Cerebellar cortex (tissue), 1 donor: Measurements from ENCODE around the gene ARPC1A.
"Not testable (repeated sequence)": the region's sequence is repeated elsewhere in the genome, so short reads cannot be mapped to it uniquely, and the experiment has no call there.

Source experiments
- DNase-seq: peaks from one replicate; pipeline ENCODE4 v3.0.0-alpha.2; 2015; ENCODE audit warnings: low spot score

ARPC1A gene

GRCh38 chr7:99371376-99371920, 45.8 kb downstream of the ARPC1A start:
- DNase-seq, result no peak

GRCh38 chr7:99372275-99373090, 46.8 kb downstream of the ARPC1A start:
- DNase-seq, result peak; percentile 24

- no peak for DNase-seq
These were observed 47.7 kb downstream of the ARPC1A start for GRCh38 chr7:99373091-99374066.

GRCh38 chr7:99374111-99375064, 48.7 kb downstream of the ARPC1A start, which contains the start of gene ARPC1B:
Gene ARPC1B, plus strand, starts transcription at chr7:99374730. Its CDS starts 10,985 bp downstream, at chr7:99385715.
- DNase-seq, result peak; percentile 42

- peak; percentile 40 for DNase-seq
These were observed 49.5 kb downstream of the ARPC1A start for GRCh38 chr7:99375070-99375807.

GRCh38 chr7:99379043-99379577, 53.4 kb downstream of the ARPC1A start:
- DNase-seq, result peak; percentile 20

GRCh38 chr7:99379693-99380031, 54.0 kb downstream of the ARPC1A start:
- DNase-seq, result not testable (repeated sequence)

- DNase-seq, result no peak
These were observed 54.5 kb downstream of the ARPC1A start for GRCh38 chr7:99380032-99380822.

GRCh38 chr7:99380823-99381663, 55.3 kb downstream of the ARPC1A start:
- DNase-seq, result no peak

GRCh38 chr7:99381664-99382075, 56.0 kb downstream of the ARPC1A start:
- no peak for DNase-seq

GRCh38 chr7:99383203-99383602, 57.5 kb downstream of the ARPC1A start:
- no peak for DNase-seq

GRCh38 chr7:99383791-99384370, 58.2 kb downstream of the ARPC1A start:
- DNase-seq, result no peak

- DNase-seq, result no peak
These were observed 58.8 kb downstream of the ARPC1A start for GRCh38 chr7:99384523-99384922.

GRCh38 chr7:99385564-99385963, 59.9 kb downstream of the ARPC1A start:
- DNase-seq, result no peak

GRCh38 chr7:99386584-99387238, 61.0 kb downstream of the ARPC1A start:
- DNase-seq, result peak; percentile 49

- not testable (repeated sequence) for DNase-seq
These were observed 61.5 kb downstream of the ARPC1A start for GRCh38 chr7:99387239-99387635.

GRCh38 chr7:99387912-99388311, 62.2 kb downstream of the ARPC1A start:
- no peak for DNase-seq

- no peak for DNase-seq
These were observed 64.1 kb downstream of the ARPC1A start for GRCh38 chr7:99389772-99390171.
